SK-N-SH (cell line): ENCODE data around the gene CCDC188. TPM values are rescaled to one million over a fixed set of nuclear protein-coding genes. Genes with fewer than 3 reads are reported as not detected.

Source experiments
- CTCF ChIA-PET: fragments of 300-600, 350-600 bp; formaldehyde crosslinking; extraction: SDS; loops from one replicate; lab custom pipeline; 2021; lab: Yijun Ruan, JAX
- POLR2A ChIA-PET: fragments of 350-600 bp; sonication (Branson Sonifier 250); formaldehyde crosslinking; extraction: SDS; loops from one replicate; lab custom pipeline; 2020; ENCODE audit warnings: antibody characterized with exemption, inconsistent platforms; lab: Yijun Ruan, JAX
- DNase-seq: peaks from one replicate; pipeline ENCODE4 v3.0.0; 2012
- H2AFZ ChIP-seq: fragments of 200-600 bp; sonication (generic); 2 replicates; pipeline ENCODE4 v1.8.1; 2016; ENCODE audit warnings: antibody characterized with exemption, mild to moderate bottlenecking, low read depth
- H3F3A ChIP-seq: fragments of 200-600 bp; sonication (generic); replicated peaks from 2 replicates; pipeline ENCODE3; 2016; ENCODE audit warnings: antibody characterized with exemption, mild to moderate bottlenecking; ENCODE audit not compliant: insufficient read depth
- H3K27ac ChIP-seq, 2 experiments: fragments of 200-500 bp in 1 of 2; fragments of 200-600 bp in 1 of 2; sonication (Bioruptor generic) in 1 of 2; sonication (generic), shearing (Covaris generic) in 1 of 2; 2 replicates each; pipeline versions ENCODE4 v1.5.1 to v1.6.1; 2014 to 2016; ENCODE audit warnings: low read depth in 2 of 2, inconsistent platforms in 1 of 2, low read length in 1 of 2, mild to moderate bottlenecking in 1 of 2, mixed read lengths in 1 of 2
- H3K27me3 ChIP-seq: fragments of 200-600 bp; sonication (generic), shearing (Covaris generic); 2 replicates; pipeline ENCODE4 v1.6.1; 2016; ENCODE audit warnings: mixed run types; ENCODE audit not compliant: insufficient read depth
- H3K36me3 ChIP-seq, 2 experiments: fragments of 200-500 bp in 1 of 2; fragments of 200-600 bp in 1 of 2; sonication (Bioruptor generic) in 1 of 2; sonication (generic) in 1 of 2; replicated peaks in 1 of 2; 2 replicates each; pipeline versions ENCODE3 to v1.5.1; 2014 to 2016; ENCODE audit warnings: low read length in 1 of 2, mild to moderate bottlenecking in 1 of 2; ENCODE audit not compliant: insufficient read depth in 2 of 2, control insufficient read depth in 1 of 2
- H3K4me1 ChIP-seq, 2 experiments: fragments of 200-500 bp in 1 of 2; fragments of 200-600 bp in 1 of 2; sonication (Bioruptor generic) in 1 of 2; sonication (generic), shearing (Covaris generic) in 1 of 2; 2 replicates each; pipeline versions ENCODE4 v1.5.1 to v1.6.1; 2014 to 2016; ENCODE audit warnings: low read depth in 1 of 2, low read length in 1 of 2, mixed run types in 1 of 2; ENCODE audit not compliant: insufficient read depth in 2 of 2, control insufficient read depth in 1 of 2
- H3K4me2 ChIP-seq: fragments of 200-600 bp; sonication (generic), shearing (Covaris generic); 2 replicates; pipeline ENCODE4 v1.6.1; 2017; ENCODE audit warnings: mixed run types
- H3K4me3 ChIP-seq, 2 experiments: fragments of 200-500 bp in 1 of 2; fragments of 200-600 bp in 1 of 2; sonication (Bioruptor generic) in 1 of 2; sonication (generic), shearing (Covaris generic) in 1 of 2; 2 replicates each; pipeline versions ENCODE4 v1.5.1 to v1.8.1; 2014 to 2016; ENCODE audit warnings: low read depth in 2 of 2, inconsistent platforms in 1 of 2, low read length in 1 of 2, mild to moderate bottlenecking in 1 of 2, mixed read lengths in 1 of 2, moderate library complexity in 1 of 2
- H3K79me2 ChIP-seq: fragments of 200-600 bp; sonication (generic); 2 replicates; pipeline ENCODE4 v1.8.1; 2017; ENCODE audit warnings: mild to moderate bottlenecking; ENCODE audit not compliant: insufficient read depth
- H3K9ac ChIP-seq: fragments of 200-600 bp; sonication (generic); 2 replicates; pipeline ENCODE4 v1.6.1; 2017; ENCODE audit warnings: mixed run types
- H3K9me2 ChIP-seq: fragments of 200-600 bp; sonication (generic); 2 replicates; pipeline ENCODE4 v1.6.1; 2017; ENCODE audit warnings: mixed run types
- H3K9me3 ChIP-seq: fragments of 200-600 bp; sonication (generic); 2 replicates; pipeline ENCODE4 v1.6.1; 2017; ENCODE audit warnings: mixed run types, mild to moderate bottlenecking, moderate library complexity
- H4K20me1 ChIP-seq: fragments of 200-600 bp; sonication (generic); 2 replicates; pipeline ENCODE4 v1.6.1; 2017; ENCODE audit warnings: mild to moderate bottlenecking, mixed run types; ENCODE audit not compliant: insufficient read depth
- FOXJ3 ChIP-seq: sonication (generic); formaldehyde crosslinking; IDR thresholded peaks from 2 replicates; pipeline ENCODE4 v1.5.1; 2020; ENCODE audit warnings: mild to moderate bottlenecking, missing genetic modification reagents
- GABPA ChIP-seq: IDR thresholded peaks from 2 replicates; pipeline ENCODE4 v1.4.0; 2012; ENCODE audit warnings: low read depth, mild to moderate bottlenecking
- GATA2 ChIP-seq: sonication (generic); formaldehyde crosslinking; IDR thresholded peaks from 2 replicates; pipeline ENCODE4 v1.5.0; 2020; ENCODE audit warnings: mild to moderate bottlenecking, missing genetic modification reagents
- MEF2A ChIP-seq: IDR thresholded peaks from 2 replicates; pipeline ENCODE4 v1.4.0; 2012; ENCODE audit warnings: low read depth, borderline replicate concordance
- NFIC ChIP-seq: IDR thresholded peaks from 2 replicates; pipeline ENCODE4 v1.4.0; 2012; ENCODE audit warnings: borderline replicate concordance
- RFX5 ChIP-seq: IDR thresholded peaks from 2 replicates; pipeline ENCODE4 v1.6.1; 2012; ENCODE audit warnings: mild to moderate bottlenecking, improper control_type of control experiment, low read length
- RXRA ChIP-seq: IDR thresholded peaks from 2 replicates; pipeline ENCODE4 v1.4.0; 2012; ENCODE audit warnings: low read depth, mild to moderate bottlenecking, borderline replicate concordance
- SIN3A ChIP-seq: IDR thresholded peaks from 2 replicates; pipeline ENCODE4 v1.6.1; 2012; ENCODE audit warnings: low read depth, mild to moderate bottlenecking, low read length, moderate library complexity, borderline replicate concordance
- TAF1 ChIP-seq: IDR thresholded peaks from 2 replicates; pipeline ENCODE4 v1.6.1; 2012; ENCODE audit warnings: low read depth, mild to moderate bottlenecking, low read length, moderate library complexity, borderline replicate concordance
- WGBS: methylation state at CpG from one replicate; pipeline ENCODE4 v1.1.6; 2017; ENCODE audit warnings: low lambda C conversion rate; 5-methylcytosine and 5-hydroxymethylcytosine counted together
- polyA plus RNA-seq, 3 experiments: library from polyadenylated mRNA; depleted of rRNA; stranded (reverse); fragments of >200 nt; gene quantifications; 2 replicates each; pipeline ENCODE4 v1.2.3, GENCODE V29; 2012
- TF ChIP-seq, protein P1 (sequence below): fragments of 150-350 bp; IDR thresholded peaks from 2 replicates; pipeline ENCODE4 v1.6.1; 2016; ENCODE audit warnings: mild to moderate bottlenecking, low read depth, low read length
- TF ChIP-seq, protein P2 (sequence below): IDR thresholded peaks from 2 replicates; pipeline ENCODE4 v1.6.1; 2012; ENCODE audit warnings: mild to moderate bottlenecking, low read depth, low read length, moderate library complexity
- TF ChIP-seq, protein P3 (sequence below): fragments of 150-350 bp; IDR thresholded peaks from 2 replicates; pipeline ENCODE4 v1.6.1; 2017; ENCODE audit warnings: antibody characterized with exemption, low read length, low read depth, borderline replicate concordance
- TF ChIP-seq, protein P4 (sequence below): fragments of 200-600 bp; sonication (generic); IDR thresholded peaks from 2 replicates; pipeline ENCODE4 v1.6.1; 2017; ENCODE audit warnings: antibody characterized with exemption, mild to moderate bottlenecking, moderate library complexity

CCDC188 gene
- polyA plus RNA-seq, 1 of the 3 experiments (the other 2 are of a cell fraction) = 21.1 TPM

DNA sequence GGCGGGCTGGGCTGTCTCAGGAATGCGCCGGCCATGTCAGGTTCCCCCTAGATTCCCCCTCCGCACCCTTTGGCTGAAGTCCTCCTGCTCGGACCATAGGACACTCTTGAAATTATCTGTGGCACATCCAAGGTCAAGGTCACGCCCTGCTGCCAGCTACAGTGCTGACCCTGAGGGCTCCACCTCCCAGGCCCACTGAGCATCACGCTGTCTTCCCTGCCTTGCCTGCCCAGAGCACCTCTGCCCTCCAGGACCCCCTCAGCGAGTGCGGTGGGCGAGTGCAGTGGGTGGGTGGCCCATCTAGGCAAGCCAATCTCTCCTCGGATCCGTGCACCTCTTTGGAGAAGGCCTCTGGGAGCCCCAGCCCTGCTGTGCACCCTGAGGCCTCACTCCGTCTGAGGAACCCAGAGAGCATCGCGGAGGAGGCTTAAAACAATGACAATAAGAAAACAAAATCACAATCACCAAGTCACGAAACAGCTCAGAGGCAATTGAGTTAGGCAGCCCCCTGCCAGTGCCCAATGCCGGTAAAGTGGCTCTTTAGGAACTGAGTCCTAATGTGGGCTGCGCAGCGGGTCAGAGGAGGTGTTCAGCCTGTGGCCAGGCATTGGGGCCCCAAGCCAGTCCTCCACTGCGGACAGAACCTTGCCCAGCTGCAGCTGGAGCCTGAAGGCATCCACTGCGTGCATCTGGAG lies 26.5 kb upstream of the CCDC188 start:
- Histone ChIP-seq H4K20me1 (no peaks in the 10 kb centered on the region), H3F3A (no peaks in the 10 kb centered on the region), H3K4me3 (no peak overlapping the region), H3K4me2 (no peak overlapping the region), H3K9ac (no peak overlapping the region), H3K27me3 (no peaks in the 10 kb centered on the region), H3K27ac (no peak overlapping the region), H3K9me2 (no peaks in the 10 kb centered on the region), H2AFZ (no peak overlapping the region), H3K4me1 (peaks cover 0 to 3% of the 10 kb centered on the region in 2 experiments; a peak in 1 of 4 replicates), H3K36me3 (no peaks in the 10 kb centered on the region), H3K9me3 (no peaks in the 10 kb centered on the region), H3K79me2 (no peaks in the 10 kb centered on the region)
- TF ChIP-seq GATA2 (CRISPR knock-in tag) = no peak
- TF ChIP-seq RXRA = no peak
- TF ChIP-seq NFIC = no peak
- TF ChIP-seq, protein P1, sequence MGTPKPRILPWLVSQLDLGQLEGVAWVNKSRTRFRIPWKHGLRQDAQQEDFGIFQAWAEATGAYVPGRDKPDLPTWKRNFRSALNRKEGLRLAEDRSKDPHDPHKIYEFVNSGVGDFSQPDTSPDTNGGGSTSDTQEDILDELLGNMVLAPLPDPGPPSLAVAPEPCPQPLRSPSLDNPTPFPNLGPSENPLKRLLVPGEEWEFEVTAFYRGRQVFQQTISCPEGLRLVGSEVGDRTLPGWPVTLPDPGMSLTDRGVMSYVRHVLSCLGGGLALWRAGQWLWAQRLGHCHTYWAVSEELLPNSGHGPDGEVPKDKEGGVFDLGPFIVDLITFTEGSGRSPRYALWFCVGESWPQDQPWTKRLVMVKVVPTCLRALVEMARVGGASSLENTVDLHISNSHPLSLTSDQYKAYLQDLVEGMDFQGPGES = no peak
- TF ChIP-seq GABPA = no peak
- no peak for TF ChIP-seq RFX5
- TF ChIP-seq, protein P2, sequence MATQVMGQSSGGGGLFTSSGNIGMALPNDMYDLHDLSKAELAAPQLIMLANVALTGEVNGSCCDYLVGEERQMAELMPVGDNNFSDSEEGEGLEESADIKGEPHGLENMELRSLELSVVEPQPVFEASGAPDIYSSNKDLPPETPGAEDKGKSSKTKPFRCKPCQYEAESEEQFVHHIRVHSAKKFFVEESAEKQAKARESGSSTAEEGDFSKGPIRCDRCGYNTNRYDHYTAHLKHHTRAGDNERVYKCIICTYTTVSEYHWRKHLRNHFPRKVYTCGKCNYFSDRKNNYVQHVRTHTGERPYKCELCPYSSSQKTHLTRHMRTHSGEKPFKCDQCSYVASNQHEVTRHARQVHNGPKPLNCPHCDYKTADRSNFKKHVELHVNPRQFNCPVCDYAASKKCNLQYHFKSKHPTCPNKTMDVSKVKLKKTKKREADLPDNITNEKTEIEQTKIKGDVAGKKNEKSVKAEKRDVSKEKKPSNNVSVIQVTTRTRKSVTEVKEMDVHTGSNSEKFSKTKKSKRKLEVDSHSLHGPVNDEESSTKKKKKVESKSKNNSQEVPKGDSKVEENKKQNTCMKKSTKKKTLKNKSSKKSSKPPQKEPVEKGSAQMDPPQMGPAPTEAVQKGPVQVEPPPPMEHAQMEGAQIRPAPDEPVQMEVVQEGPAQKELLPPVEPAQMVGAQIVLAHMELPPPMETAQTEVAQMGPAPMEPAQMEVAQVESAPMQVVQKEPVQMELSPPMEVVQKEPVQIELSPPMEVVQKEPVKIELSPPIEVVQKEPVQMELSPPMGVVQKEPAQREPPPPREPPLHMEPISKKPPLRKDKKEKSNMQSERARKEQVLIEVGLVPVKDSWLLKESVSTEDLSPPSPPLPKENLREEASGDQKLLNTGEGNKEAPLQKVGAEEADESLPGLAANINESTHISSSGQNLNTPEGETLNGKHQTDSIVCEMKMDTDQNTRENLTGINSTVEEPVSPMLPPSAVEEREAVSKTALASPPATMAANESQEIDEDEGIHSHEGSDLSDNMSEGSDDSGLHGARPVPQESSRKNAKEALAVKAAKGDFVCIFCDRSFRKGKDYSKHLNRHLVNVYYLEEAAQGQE = no peak
- TF ChIP-seq, protein P3, sequence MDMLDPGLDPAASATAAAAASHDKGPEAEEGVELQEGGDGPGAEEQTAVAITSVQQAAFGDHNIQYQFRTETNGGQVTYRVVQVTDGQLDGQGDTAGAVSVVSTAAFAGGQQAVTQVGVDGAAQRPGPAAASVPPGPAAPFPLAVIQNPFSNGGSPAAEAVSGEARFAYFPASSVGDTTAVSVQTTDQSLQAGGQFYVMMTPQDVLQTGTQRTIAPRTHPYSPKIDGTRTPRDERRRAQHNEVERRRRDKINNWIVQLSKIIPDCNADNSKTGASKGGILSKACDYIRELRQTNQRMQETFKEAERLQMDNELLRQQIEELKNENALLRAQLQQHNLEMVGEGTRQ = no peak
- TF ChIP-seq FOXJ3 (CRISPR knock-in tag) = no peak
- no peak for TF ChIP-seq TAF1
- TF ChIP-seq, protein P4, sequence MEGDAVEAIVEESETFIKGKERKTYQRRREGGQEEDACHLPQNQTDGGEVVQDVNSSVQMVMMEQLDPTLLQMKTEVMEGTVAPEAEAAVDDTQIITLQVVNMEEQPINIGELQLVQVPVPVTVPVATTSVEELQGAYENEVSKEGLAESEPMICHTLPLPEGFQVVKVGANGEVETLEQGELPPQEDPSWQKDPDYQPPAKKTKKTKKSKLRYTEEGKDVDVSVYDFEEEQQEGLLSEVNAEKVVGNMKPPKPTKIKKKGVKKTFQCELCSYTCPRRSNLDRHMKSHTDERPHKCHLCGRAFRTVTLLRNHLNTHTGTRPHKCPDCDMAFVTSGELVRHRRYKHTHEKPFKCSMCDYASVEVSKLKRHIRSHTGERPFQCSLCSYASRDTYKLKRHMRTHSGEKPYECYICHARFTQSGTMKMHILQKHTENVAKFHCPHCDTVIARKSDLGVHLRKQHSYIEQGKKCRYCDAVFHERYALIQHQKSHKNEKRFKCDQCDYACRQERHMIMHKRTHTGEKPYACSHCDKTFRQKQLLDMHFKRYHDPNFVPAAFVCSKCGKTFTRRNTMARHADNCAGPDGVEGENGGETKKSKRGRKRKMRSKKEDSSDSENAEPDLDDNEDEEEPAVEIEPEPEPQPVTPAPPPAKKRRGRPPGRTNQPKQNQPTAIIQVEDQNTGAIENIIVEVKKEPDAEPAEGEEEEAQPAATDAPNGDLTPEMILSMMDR = no peak
- no peak for TF ChIP-seq MEF2A
- no peak for TF ChIP-seq SIN3A
- WGBS = 61% methylated on average over 14 of the region's 21 CpGs
- CTCF ChIA-PET = no interaction called here
- no peak for DNase-seq
- POLR2A ChIA-PET = no interaction called here
